HepG2 (cell line): ENCODE data around the gene TSKU. TPM values are rescaled to one million over a fixed set of nuclear protein-coding genes. Genes with fewer than 3 reads are reported as not detected.
A peak's percentile ranks its signal among the peaks of the same experiment; 100 is the strongest.

Experiments
- AHDC1 ChIP-seq: sonication (generic); formaldehyde crosslinking; IDR thresholded peaks from 2 replicates; pipeline ENCODE4 v1.5.1; 2020; ENCODE audit warnings: mild to moderate bottlenecking, missing genetic modification reagents, borderline replicate concordance
- ETV5 ChIP-seq: IDR thresholded peaks from 2 replicates; pipeline ENCODE4 v1.6.1; 2018; ENCODE audit warnings: missing biosample characterization, missing genetic modification reagents, inconsistent platforms, borderline replicate concordance
- ETV6 ChIP-seq: sonication (generic); formaldehyde crosslinking; conservative IDR thresholded peaks from 2 replicates; pipeline ENCODE4 v1.4.0; 2020; ENCODE audit warnings: missing genetic modification reagents
- FOXP4 ChIP-seq: sonication (generic); formaldehyde crosslinking; IDR thresholded peaks from 2 replicates; pipeline ENCODE4 v1.4.0; 2020; ENCODE audit warnings: missing genetic modification reagents
- HOXA3 ChIP-seq: sonication (generic); formaldehyde crosslinking; IDR thresholded peaks from 2 replicates; pipeline ENCODE4 v1.5.0; 2020; ENCODE audit warnings: missing genetic modification reagents
- NFYC ChIP-seq: IDR thresholded peaks from 2 replicates; pipeline ENCODE4 v1.6.1; 2016; ENCODE audit warnings: missing genetic modification reagents, missing compliant biosample characterization
- POLR2A ChIP-seq, 2 experiments: IDR thresholded peaks; 2 replicates each; pipeline ENCODE4 v1.6.1; 2011; ENCODE audit warnings: low read depth in 2 of 2, low read length in 2 of 2, mild to moderate bottlenecking in 1 of 2, moderate library complexity in 1 of 2; ENCODE audit not compliant: insufficient read depth in 1 of 2
- RFXAP ChIP-seq: sonication (generic); formaldehyde crosslinking; IDR thresholded peaks from 2 replicates; pipeline ENCODE4 v1.4.0; 2020; ENCODE audit warnings: missing genetic modification reagents, borderline replicate concordance
- SCMH1 ChIP-seq: sonication (generic); formaldehyde crosslinking; IDR thresholded peaks from 2 replicates; pipeline ENCODE4 v1.9.0; 2021; ENCODE audit warnings: missing genetic modification reagents, mild to moderate bottlenecking, borderline replicate concordance
- ZFP82 ChIP-seq: sonication (generic); formaldehyde crosslinking; IDR thresholded peaks from 2 replicates; pipeline ENCODE4 v1.5.1; 2020; ENCODE audit warnings: mild to moderate bottlenecking, missing genetic modification reagents, borderline replicate concordance
- ZNF383 ChIP-seq: sonication (generic); formaldehyde crosslinking; IDR thresholded peaks from 2 replicates; pipeline ENCODE4 v1.4.0; 2020; ENCODE audit warnings: missing genetic modification reagents, mild to moderate bottlenecking, borderline replicate concordance
- ZNF563 ChIP-seq: sonication (generic); formaldehyde crosslinking; IDR thresholded peaks from 2 replicates; pipeline ENCODE4 v1.8.0; 2022; ENCODE audit warnings: mild to moderate bottlenecking, moderate library complexity, missing genetic modification reagents
- ZNF691 ChIP-seq: sonication (generic); formaldehyde crosslinking; IDR thresholded peaks from 2 replicates; pipeline ENCODE4 v1.4.0; 2020; ENCODE audit warnings: missing genetic modification reagents, low read depth, mild to moderate bottlenecking, borderline replicate concordance
- ZNF704 ChIP-seq: sonication (generic); formaldehyde crosslinking; IDR thresholded peaks from 2 replicates; pipeline ENCODE4 v1.8.1; 2023; ENCODE audit warnings: mild to moderate bottlenecking, inconsistent platforms, moderate library complexity, missing genetic modification reagents, borderline replicate concordance
- ZNF790 ChIP-seq: sonication (generic); formaldehyde crosslinking; IDR thresholded peaks from 2 replicates; pipeline ENCODE4 v1.8.0; 2022; ENCODE audit warnings: missing genetic modification reagents, mild to moderate bottlenecking, borderline replicate concordance
- ZNF816 ChIP-seq: sonication (generic); formaldehyde crosslinking; IDR thresholded peaks from 2 replicates; pipeline ENCODE4 v1.8.0; 2022; ENCODE audit warnings: missing genetic modification reagents, mild to moderate bottlenecking, borderline replicate concordance
- ZNF850 ChIP-seq: sonication (generic); formaldehyde crosslinking; conservative IDR thresholded peaks from 2 replicates; pipeline ENCODE4 v1.9.0; 2021; ENCODE audit warnings: mild to moderate bottlenecking, missing genetic modification reagents
- ZSCAN12 ChIP-seq: sonication (generic); formaldehyde crosslinking; IDR thresholded peaks from 2 replicates; pipeline ENCODE4 v1.9.0; 2021; ENCODE audit warnings: mild to moderate bottlenecking, missing genetic modification reagents
- polyA plus RNA-seq, 8 experiments: library from polyadenylated mRNA; depleted of rRNA in 3 of 8; stranded (reverse) in 7 of 8; unstranded in 1 of 8; fragments of >200 nt; fragmentation: Illumina TruSeq in 4 of 8; extraction: Trizol in 4 of 8; gene quantifications; 2 replicates each; pipeline versions ENCODE4 v1.2.1 to v1.2.3, GENCODE V29; 2011 to 2016; ENCODE audit warnings: low read depth in 4 of 8, missing spikeins in 1 of 8, mixed read lengths in 1 of 8; ENCODE audit not compliant: insufficient read depth in 1 of 8
- total RNA-seq, 5 experiments: library from RNA; depleted of rRNA; stranded (reverse); fragments of >200 nt; fragmentation: Illumina TruSeq; extraction: Trizol; gene quantifications; 2 replicates each; pipeline ENCODE4 v1.2.3, GENCODE V29; 2016; ENCODE audit warnings: low read depth in 1 of 5

TSKU gene
- total and polyA plus RNA-seq, 2 of the 13 experiments (the other 11 are each of a cell fraction or from before 2014, with no cell fraction given) = 20.3 to 21.4 TPM

- TF ChIP-seq FOXP4 (CRISPR knock-in tag) (0 out of 2 replicates have a peak, but pooled peaks have one; percentile 27), SCMH1 (no peak), ZNF704 (peak; percentile 64; the same call in 1 of the 2 replicates), ZNF790 (CRISPR knock-in tag) (no peak), ZSCAN12 (0 out of 2 replicates have a peak, but pooled peaks have one; percentile 38), ETV5 (peak; percentile 38; the same call in 1 of the 2 replicates), ZFP82 (CRISPR knock-in tag) (peak; percentile 84; the same call in 1 of the 2 replicates), RFXAP (CRISPR knock-in tag) (peak; percentile 21; the same call in 1 of the 2 replicates), AHDC1 (CRISPR knock-in tag) (0 out of 2 replicates have a peak, but pooled peaks have one; percentile 34), HOXA3 (CRISPR knock-in tag) (no peak), ZNF816 (CRISPR knock-in tag) (peak; percentile 63), ZNF563 (CRISPR knock-in tag) (no peak), NFYC (CRISPR knock-in tag) (peak; percentile 76), ETV6 (CRISPR knock-in tag) (0 out of 2 replicates have a peak, but pooled peaks have one; percentile 27), ZNF691 (CRISPR knock-in tag) (peak; percentile 57; the same call in 1 of the 2 replicates), POLR2A (IDR thresholded peaks at IDR 0.05; ENCODE audit: insufficient read depth in 1 of 2, low read depth in 2 of 2, low read length in 2 of 2) (peak in 1 of 2 experiments; percentile 78; a peak in 1 of 4 replicates), ZNF383 (CRISPR knock-in tag) (peak; percentile 32; the same call in 1 of the 2 replicates), ZNF850 (CRISPR knock-in tag) (no peak)
Observed at GRCh38 chr11:76783896-76784813, 999 bp downstream of the TSKU start (continued).
